Gastrocnemius medialis (tissue), 4 donors: ENCODE data around the gene BCL2L2. TPM values are rescaled to one million over a fixed set of nuclear protein-coding genes. Genes with fewer than 3 reads are reported as not detected.

Experiments used
- ATAC-seq, 2 donors: fragments of 150-250 bp; one replicate each; pipeline ENCODE4 v1.9.1; 2016
- DNase-seq, 2 donors: peaks; one replicate each; pipeline ENCODE4 v3.0.0-alpha.2; 2019
- H3K27ac ChIP-seq, 4 donors: fragments of 200-600 bp; sonication (generic); 1 replicate in 1 of 4; 2 replicates in 3 of 4; pipeline ENCODE4 v1.5.1; 2016 to 2018; ENCODE audit warnings: mild to moderate bottlenecking in 2 of 4, moderate library complexity in 1 of 4
- H3K27me3 ChIP-seq, 3 donors: fragments of 200-600 bp; sonication (generic) in 2 of 3; 1 replicate in 1 of 3; 2 replicates in 2 of 3; pipeline versions ENCODE4 v1.5.1 to v1.6.0; 2016 to 2019; ENCODE audit warnings: mild to moderate bottlenecking in 1 of 3, moderate library complexity in 1 of 3
- H3K36me3 ChIP-seq, 2 donors: fragments of 200-600 bp; sonication (generic) in 1 of 2; one replicate each; pipeline ENCODE4 v1.5.1; 2017 to 2018
- H3K4me1 ChIP-seq, 2 donors: fragments of 200-600 bp; sonication (generic) in 1 of 2; one replicate each; pipeline ENCODE4 v1.5.1; 2016 to 2017; ENCODE audit warnings: mild to moderate bottlenecking in 2 of 2
- H3K4me3 ChIP-seq, 4 donors: fragments of 200-600 bp; sonication (generic) in 3 of 4; 1 replicate in 1 of 4; 2 replicates in 3 of 4; pipeline ENCODE4 v1.5.1; 2016 to 2019; ENCODE audit warnings: mild to moderate bottlenecking in 2 of 4
- H3K9me3 ChIP-seq, 3 donors: fragments of 200-600 bp; sonication (generic) in 2 of 3; 1 replicate in 1 of 3; 2 replicates in 2 of 3; pipeline ENCODE4 v1.5.1; 2016 to 2019
- POLR2A ChIP-seq, 2 donors: fragments of 450-650 bp; IDR thresholded peaks; one replicate each; pipeline ENCODE4 v1.6.1; 2017; ENCODE audit warnings: antibody characterized with exemption in 2 of 2, mild to moderate bottlenecking in 2 of 2, moderate library complexity in 2 of 2
- in situ Hi-C, 4 donors: fragments of 200-750 bp; cut with MboI; loops; one replicate each; pipeline versions ENCODE4 v1.15.0 to v1.8.0; 2017; ENCODE audit warnings: low sequenced_read_pairs in 4 of 4
- intact Hi-C: fragments of 100-400 bp; cut with DNase I; formaldehyde crosslinking; loops from one replicate; pipeline ENCODE4 v1.15.1; 2023; ENCODE audit warnings: low total_unique reads
- total RNA-seq, 4 donors: library from RNA; depleted of rRNA; stranded (reverse); fragments of >200 nt; gene quantifications; one replicate each; pipeline versions ENCODE4 v1.1.0 to v1.2.3, GENCODE V29; 2016
- TF ChIP-seq, protein P1 (sequence below), 5 experiments: fragments of 450-650 bp in 3 of 5; fragments of 200-600 bp in 2 of 5; sonication (generic) in 2 of 5; IDR thresholded peaks in 4 of 5; conservative IDR thresholded peaks in 1 of 5; 1 replicate in 4 of 5; 2 replicates in 1 of 5; pipeline ENCODE4 v1.5.1; 2016 to 2019; ENCODE audit warnings: antibody characterized with exemption in 5 of 5, mild to moderate bottlenecking in 3 of 5, moderate library complexity in 3 of 5

The BCL2L2 gene
- total RNA-seq, 4 donors from 2014 or later: 13.4 to 24.9 (median 23.8) TPM

DNA sequence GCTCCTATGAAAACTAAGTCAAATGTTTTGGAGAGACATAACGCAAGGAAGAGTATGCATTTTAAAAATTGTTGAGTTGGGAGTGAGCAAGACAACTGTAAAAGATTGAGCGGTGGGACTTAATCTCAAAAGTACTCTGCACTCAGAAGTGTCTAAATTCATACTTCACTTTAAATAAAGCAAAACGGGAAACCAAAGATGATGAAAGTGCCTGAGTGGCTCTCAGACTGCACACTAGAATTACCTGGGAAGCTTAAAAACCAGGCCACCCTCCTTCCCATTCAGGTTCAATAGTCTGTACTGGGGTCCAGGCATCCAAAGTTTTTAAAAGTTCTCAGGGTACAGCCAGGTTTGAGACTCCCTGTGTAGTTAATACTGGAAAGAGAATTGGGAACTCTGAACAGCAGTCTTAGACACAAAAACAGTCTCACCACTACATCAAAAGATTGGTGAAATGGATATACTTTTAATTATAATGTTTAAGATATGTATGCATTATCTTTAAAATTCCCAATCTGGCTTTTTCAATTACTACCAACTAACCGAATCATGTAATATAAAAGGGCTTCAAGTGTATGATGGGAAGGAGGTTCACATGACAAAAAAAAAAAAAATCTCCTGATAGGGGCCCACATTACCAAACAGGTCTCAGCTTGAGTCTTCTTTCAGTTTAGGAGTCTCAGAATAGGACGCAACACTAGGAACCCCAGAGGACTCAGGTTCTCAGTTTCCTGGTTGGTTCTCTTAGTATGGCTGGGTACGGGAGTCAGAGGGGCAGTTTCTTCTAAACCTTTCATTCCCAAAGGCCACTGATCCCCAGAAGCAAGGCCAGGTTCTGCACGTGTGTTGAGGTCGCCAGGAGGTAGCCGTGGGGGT is 21.7 kb upstream of the BCL2L2 start:
- intact Hi-C loops (loop anchor here (5.0 to 10.0 kb wide), 3 partner anchors 103 to 360 kb away; partner anchors contain the start of genes PRMT5 and SLC7A8), in situ Hi-C loops (loop anchor here (25.0 kb wide), 2 partner anchors 173 to 698 kb away; partner anchors contain the start of genes ABHD4 (in 2 of the 4), CEBPE (in 2 of the 4), CIROP (in 2 of the 4) and DAD1 (in 2 of the 4))
- Histone ChIP-seq H3K36me3 (no peaks in the 10 kb centered on the region), H3K27ac (peak overlapping the region; percentile 98 to 100 (median 100)), H3K4me3 (peak overlapping the region; percentile 84 to 99 (median 94)), H3K4me1 (peaks cover 20 to 25% of the 10 kb centered on the region in 2 donors), H3K27me3 (no peaks in the 10 kb centered on the region), H3K9me3 (no peaks in the 10 kb centered on the region)
- no peak for TF ChIP-seq POLR2A (IDR thresholded peaks at IDR 0.05)
- TF ChIP-seq, protein P1, sequence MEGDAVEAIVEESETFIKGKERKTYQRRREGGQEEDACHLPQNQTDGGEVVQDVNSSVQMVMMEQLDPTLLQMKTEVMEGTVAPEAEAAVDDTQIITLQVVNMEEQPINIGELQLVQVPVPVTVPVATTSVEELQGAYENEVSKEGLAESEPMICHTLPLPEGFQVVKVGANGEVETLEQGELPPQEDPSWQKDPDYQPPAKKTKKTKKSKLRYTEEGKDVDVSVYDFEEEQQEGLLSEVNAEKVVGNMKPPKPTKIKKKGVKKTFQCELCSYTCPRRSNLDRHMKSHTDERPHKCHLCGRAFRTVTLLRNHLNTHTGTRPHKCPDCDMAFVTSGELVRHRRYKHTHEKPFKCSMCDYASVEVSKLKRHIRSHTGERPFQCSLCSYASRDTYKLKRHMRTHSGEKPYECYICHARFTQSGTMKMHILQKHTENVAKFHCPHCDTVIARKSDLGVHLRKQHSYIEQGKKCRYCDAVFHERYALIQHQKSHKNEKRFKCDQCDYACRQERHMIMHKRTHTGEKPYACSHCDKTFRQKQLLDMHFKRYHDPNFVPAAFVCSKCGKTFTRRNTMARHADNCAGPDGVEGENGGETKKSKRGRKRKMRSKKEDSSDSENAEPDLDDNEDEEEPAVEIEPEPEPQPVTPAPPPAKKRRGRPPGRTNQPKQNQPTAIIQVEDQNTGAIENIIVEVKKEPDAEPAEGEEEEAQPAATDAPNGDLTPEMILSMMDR (IDR thresholded peaks at IDR 0.05 in 4 of 5, conservative IDR thresholded peaks at IDR 0.05 in 1 of 5): no peak
- peak; percentile 13 to 20 for ATAC-seq
- peak in 1 of 2 donors; percentile 36 for DNase-seq

DNA sequence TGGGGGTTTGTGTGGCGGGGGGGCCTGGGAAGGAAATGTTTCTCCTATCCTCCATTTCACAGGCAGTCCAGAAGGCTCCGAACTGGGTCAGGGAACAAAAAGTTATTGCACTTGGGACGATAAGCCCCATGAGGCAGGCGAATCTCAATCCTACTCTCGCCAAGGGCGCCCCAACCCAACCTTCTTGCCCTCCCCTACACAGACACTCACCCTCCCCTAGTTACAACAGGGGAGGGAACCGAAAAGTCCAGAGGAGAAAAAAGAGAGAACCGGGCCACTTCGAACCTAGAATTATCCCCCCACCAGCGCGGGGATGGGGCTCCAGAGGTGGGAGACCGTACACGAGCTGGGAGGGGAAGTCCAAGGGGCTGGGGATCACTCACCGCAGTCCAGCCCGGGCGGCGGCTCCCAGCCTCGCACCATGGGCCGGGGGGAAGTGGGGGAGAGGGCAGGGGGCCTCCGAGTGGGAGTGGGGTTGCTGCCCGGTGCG is 21.1 kb upstream of the BCL2L2 start:
- TF ChIP-seq, protein P1 (IDR thresholded peaks at IDR 0.05 in 4 of 5, conservative IDR thresholded peaks at IDR 0.05 in 1 of 5): no peak
- no peak for TF ChIP-seq POLR2A (IDR thresholded peaks at IDR 0.05)
- Histone ChIP-seq H3K9me3 (no peaks in the 10 kb centered on the region), H3K4me3 (peak overlapping the region; percentile 84 to 99 (median 94)), H3K27me3 (no peaks in the 10 kb centered on the region), H3K36me3 (no peaks in the 10 kb centered on the region), H3K27ac (peak overlapping the region; percentile 98 to 100 (median 100)), H3K4me1 (peaks cover 20 to 25% of the 10 kb centered on the region in 2 donors)
- DNase-seq (no peak), ATAC-seq (peak; percentile 25 to 32)
- intact Hi-C loops (loop anchor here (1.0 to 10.0 kb wide), 7 partner anchors 9 to 361 kb away; partner anchors contain the start of genes NGDN, PABPN1, PRMT5 and SLC7A8), in situ Hi-C loops (loop anchor here (25.0 kb wide), 2 partner anchors 173 to 698 kb away; partner anchors contain the start of genes ABHD4 (in 2 of the 4), CEBPE (in 2 of the 4), CIROP (in 2 of the 4) and DAD1 (in 2 of the 4))

DNA sequence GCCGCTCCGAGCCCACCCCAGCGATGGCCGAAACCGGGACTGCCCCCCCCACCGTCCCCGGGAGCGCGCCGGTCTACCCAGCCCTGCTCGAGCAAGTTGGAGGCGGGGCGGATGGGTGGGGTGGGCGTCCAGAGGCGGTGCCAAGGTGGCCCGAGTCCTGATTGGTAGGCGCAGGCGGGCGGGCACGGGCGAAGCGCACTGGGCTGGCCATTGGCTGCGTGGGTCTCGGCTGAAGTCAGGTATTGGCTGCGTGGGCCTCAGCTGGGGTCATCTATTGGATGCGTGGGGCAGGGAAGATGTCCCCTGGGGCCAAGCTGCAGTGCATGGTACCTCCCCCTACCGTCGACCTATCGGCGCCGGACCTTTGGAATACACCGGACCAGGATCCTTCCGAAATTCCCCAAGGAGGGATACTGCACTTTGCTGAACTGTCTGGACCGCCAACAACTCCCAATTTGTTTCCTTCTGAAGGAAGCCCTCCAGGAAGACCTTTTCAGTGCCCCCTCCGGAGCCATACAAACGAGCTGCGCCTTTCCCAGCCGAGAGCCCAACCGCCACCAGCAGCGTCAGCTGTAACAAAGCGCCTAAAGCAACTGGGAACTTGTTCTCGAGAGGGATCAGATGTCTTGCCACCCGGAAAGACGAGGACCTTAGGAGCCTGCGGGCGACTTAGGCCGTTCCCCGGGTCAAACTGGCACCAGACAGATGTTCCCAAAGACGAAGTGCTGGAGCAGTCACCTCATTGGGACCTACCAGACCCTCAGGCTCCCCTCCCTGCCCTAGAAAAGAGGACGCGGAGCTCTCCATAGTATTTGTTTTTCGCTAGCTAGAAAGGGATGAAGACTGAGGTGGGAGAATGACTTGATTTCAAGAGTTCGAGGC is 20.4 kb upstream of the BCL2L2 start, which contains the start of gene HOMEZ:
Gene HOMEZ, minus strand, starts transcription at position 113 of the 882 bp plus-strand sequence. CDS start 180 bp downstream, outside the sequence.
- Histone ChIP-seq H3K9me3 (no peaks in the 10 kb centered on the region), H3K4me3 (peak within 1 kb of the TSS; percentile 84 to 99 (median 94)), H3K27me3 (no peaks in the 10 kb centered on the region), H3K27ac (peak within 1 kb of the TSS; percentile 98 to 100 (median 100)), H3K4me1 (peaks cover 20 to 25% of the 10 kb centered on the region in 2 donors), H3K36me3 (no peaks in the 10 kb centered on the region)
- intact Hi-C loops (loop anchor here (1.0 to 10.0 kb wide), 7 partner anchors 8 to 361 kb away; partner anchors contain the start of genes NGDN, PABPN1, PRMT5 and SLC7A8), in situ Hi-C loops (loop anchor here (25.0 kb wide), 2 partner anchors 174 to 699 kb away; partner anchors contain the start of genes ABHD4 (in 2 of the 4), CEBPE (in 2 of the 4), CIROP (in 2 of the 4) and DAD1 (in 2 of the 4))
- DNase-seq (peak; percentile 100), ATAC-seq (peak; percentile 93 to 95)
- TF ChIP-seq POLR2A (IDR thresholded peaks at IDR 0.05): peak; percentile 88 to 91
- TF ChIP-seq, protein P1 (IDR thresholded peaks at IDR 0.05 in 4 of 5, conservative IDR thresholded peaks at IDR 0.05 in 1 of 5): peak in 3 of 5 experiments; percentile 11 to 23 (median 21)
